ENCODE measurements around the gene NXPE2.
"Not testable (repeated sequence)": the region's sequence is repeated elsewhere in the genome, so short reads cannot be mapped to it uniquely, and the experiment has no call there.

The NXPE2 gene

GRCh38 chr11:114678125-114679036, at the start of gene NXPE2:
NXPE2 (plus strand) TSS chr11:114678527; CDS start chr11:114678576, 49 bp downstream.
- no peaks in the 10 kb centered on the region for H3K4me1 Mint-ChIP-seq
- no peak for TF ChIP-seq CTCF (IDR thresholded peaks at IDR 0.05; ENCODE audit: unreplicated experiment in 3 of 3)
- H3K27me3 Mint-ChIP-seq (ENCODE audit: low read depth) = peaks cover 5% of the 10 kb centered on the region
- no peak within 1 kb of the TSS for H3K4me3 Mint-ChIP-seq
- no peak within 1 kb of the TSS for H3K27ac Mint-ChIP-seq
- peaks cover 21% of the 10 kb centered on the region for H3K9me3 Mint-ChIP-seq
- H3K36me3 Mint-ChIP-seq (ENCODE audit: low read depth) = no peaks in the 10 kb centered on the region

GRCh38 chr11:114631445-114631965, 46.8 kb upstream of the NXPE2 start:
- H3K4me1 Mint-ChIP-seq; H3K27ac Mint-ChIP-seq; H3K27me3 Mint-ChIP-seq (ENCODE audit: low read depth); H3K36me3 Mint-ChIP-seq (ENCODE audit: low read depth); H3K4me3 Mint-ChIP-seq: not testable (repeated sequence)
- peaks cover 14% of the 10 kb centered on the region for H3K9me3 Mint-ChIP-seq

GRCh38 chr11:114639440-114639839, 38.9 kb upstream of the NXPE2 start:
- H3K4me1 Mint-ChIP-seq; H3K4me3 Mint-ChIP-seq; H3K9me3 Mint-ChIP-seq; H3K36me3 Mint-ChIP-seq (ENCODE audit: low read depth); H3K27ac Mint-ChIP-seq; H3K27me3 Mint-ChIP-seq (ENCODE audit: low read depth): not testable (repeated sequence)

- H3K4me3 Mint-ChIP-seq = no peak overlapping the region
Measured at GRCh38 chr11:114650661-114651060, 27.7 kb upstream of the NXPE2 start.

GRCh38 chr11:114651145-114651718, 27.1 kb upstream of the NXPE2 start:
- no peak for TF ChIP-seq CTCF (IDR thresholded peaks at IDR 0.05; ENCODE audit: unreplicated experiment in 3 of 3)
- Mint-ChIP-seq H3K4me1 (no peaks in the 10 kb centered on the region), H3K36me3 (ENCODE audit: low read depth) (no peaks in the 10 kb centered on the region), H3K4me3 (no peak overlapping the region), H3K27me3 (ENCODE audit: low read depth) (peaks cover 11% of the 10 kb centered on the region), H3K27ac (no peak overlapping the region), H3K9me3 (peaks cover 9% of the 10 kb centered on the region)

More at GRCh38 chr11:114650661-114651060, 27.7 kb upstream of the NXPE2 start:
- TF ChIP-seq CTCF (IDR thresholded peaks at IDR 0.05; ENCODE audit: unreplicated experiment in 3 of 3) = no peak
- Mint-ChIP-seq H3K27me3 (ENCODE audit: low read depth) (peaks cover 11% of the 10 kb centered on the region), H3K4me1 (no peaks in the 10 kb centered on the region), H3K9me3 (peaks cover 9% of the 10 kb centered on the region), H3K27ac (no peak overlapping the region), H3K36me3 (ENCODE audit: low read depth) (no peaks in the 10 kb centered on the region)

- TF ChIP-seq CTCF (IDR thresholded peaks at IDR 0.05; ENCODE audit: unreplicated experiment in 3 of 3) = no peak
- Mint-ChIP-seq H3K27me3 (ENCODE audit: low read depth) (peaks cover 11% of the 10 kb centered on the region), H3K36me3 (ENCODE audit: low read depth) (no peaks in the 10 kb centered on the region), H3K4me3 (no peak overlapping the region), H3K4me1 (no peaks in the 10 kb centered on the region), H3K27ac (no peak overlapping the region), H3K9me3 (peaks cover 9% of the 10 kb centered on the region)
Measured at GRCh38 chr11:114653148-114653547, 25.2 kb upstream of the NXPE2 start.

Measured in nephron (organoid).